ENCODE measurements around the gene TRIB2.

The TRIB2 gene

GRCh38 chr2:12778811-12779579 is 62.3 kb downstream of the TRIB2 start:
- no peak for DNase-seq (ENCODE audit: low spot score)

- DNase-seq (ENCODE audit: low spot score): no peak
These were observed 64.6 kb downstream of the TRIB2 start for GRCh38 chr2:12781329-12781728.

GRCh38 chr2:12787891-12788801 is 71.4 kb downstream of the TRIB2 start:
- DNase-seq (ENCODE audit: low spot score): no peak

DNA sequence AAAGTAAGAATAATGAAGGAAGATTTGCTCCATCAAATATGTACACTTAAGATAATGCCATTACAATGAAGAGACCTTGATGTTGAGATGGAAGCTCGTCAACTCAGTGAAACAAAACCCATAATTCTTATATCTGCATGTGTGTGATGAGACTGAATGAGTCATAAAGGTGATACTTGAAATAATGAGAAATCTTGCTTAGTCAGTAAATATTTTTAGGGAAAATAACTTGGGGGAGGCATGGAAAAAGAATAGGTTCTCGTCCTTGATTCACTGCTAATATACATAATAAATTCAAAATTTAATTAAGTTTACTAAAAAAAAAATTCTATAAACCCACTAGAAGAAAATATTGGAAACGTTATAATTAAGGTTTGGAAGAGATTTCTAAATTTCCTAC is 75.2 kb downstream of the TRIB2 start:
- no peak for DNase-seq (ENCODE audit: low spot score)

Data from iPS-NIHi11 (cell line).